ENCODE results near the gene FOXC2.

Gene FOXC2

DNA sequence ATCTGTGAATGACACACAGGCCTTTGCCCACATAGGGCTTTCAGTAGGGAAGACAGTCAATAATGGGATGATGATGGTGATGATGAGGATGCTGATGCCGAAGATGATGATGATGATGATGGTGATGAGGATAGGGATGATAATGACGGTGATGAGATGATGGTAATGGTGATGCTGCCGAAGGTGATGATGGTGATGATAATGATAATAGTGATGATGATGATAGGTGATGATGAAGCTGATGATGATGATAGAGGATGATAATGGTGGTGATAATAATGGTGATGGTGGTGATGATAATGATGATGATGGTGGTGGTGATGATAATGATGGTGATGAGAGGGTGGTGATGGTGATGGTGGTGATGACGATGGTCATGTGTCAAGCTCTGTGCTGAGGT is 24.6 kb downstream of the FOXC2 start:
- no peak for DNase-seq

DNA sequence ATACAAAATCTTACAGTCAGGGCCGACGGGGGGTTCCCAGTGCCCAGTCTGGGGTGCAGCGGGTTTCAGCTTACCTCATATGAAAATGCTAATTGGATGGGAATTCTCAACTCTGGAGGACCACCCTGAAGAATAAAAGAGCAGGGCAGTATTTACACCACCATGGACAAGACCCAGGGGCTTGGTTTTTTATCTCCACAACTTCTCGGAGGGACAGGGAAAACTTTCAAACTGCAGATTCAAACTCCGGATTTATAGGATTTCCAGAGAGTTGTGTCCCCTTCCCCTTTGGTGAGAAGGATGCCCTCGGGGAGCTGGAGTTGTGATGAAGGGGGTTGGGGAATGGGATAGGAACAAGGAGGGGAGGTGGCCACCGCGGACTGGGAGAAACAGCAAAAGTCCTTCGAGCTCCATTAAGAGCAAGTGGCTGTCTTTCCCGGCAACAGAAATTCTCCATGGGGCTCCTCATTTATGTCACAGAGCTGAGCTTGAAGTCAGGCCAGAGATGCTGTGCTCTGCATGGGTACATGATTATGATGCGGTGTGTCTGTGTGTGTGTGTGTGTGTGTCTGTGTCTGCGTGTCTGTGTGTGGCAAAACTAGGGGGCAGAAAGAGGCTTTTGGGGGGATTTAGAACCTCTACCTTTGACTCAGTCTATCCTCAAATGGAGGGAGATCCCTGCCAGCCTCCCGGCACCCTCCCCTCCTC is 27.4 kb downstream of the FOXC2 start:
- DNase-seq: no peak

DNA sequence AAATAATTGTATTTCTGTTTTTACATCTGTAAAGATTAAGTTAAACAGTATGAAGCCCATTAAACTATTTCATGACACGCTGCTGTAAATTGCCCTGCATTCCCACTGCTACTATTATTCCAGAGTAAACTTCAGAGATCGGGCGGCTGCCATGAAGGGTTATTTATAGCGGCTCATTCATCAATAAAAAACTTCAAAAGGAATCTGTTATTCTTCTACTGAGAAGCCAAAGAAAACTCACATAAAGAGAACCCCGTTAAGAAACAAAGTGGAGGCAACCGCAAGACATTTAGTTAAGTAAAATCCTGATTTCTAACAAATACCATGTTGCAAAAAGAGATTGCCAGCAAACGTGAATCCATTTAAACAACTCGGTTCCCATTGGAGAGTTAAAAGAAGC is 28.1 kb downstream of the FOXC2 start:
- DNase-seq: no peak

DNA sequence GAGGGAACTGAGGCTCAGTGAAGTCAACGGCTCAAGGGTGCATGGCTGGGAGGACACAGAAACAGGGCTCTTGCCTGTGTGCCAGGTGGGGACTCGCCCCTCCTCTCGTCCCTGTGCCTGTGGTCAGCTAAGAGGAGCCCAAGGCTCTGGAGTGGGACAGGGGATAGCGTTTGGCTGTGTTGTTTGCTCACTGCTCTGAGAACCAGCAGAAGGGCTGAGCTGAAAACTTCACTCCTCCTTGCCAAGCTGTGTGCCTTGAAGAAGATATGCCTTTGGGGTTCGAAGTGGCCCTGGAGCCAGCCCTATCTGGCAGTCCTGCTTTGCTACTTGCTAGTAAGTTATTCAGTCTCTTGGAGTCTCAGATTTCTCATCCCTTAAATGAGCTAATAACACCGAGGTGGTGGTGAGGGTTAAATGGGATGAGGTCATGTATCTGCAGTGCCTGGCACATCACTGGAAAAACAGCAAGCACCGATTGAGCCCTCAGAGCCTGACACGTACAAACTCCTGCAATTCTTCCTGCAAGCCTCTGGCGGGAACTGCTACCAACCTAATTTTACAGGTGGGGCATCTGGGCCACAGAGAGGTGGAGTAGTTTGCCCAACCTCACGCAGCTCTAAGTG is 29.5 kb downstream of the FOXC2 start:
- no peak for DNase-seq

DNA sequence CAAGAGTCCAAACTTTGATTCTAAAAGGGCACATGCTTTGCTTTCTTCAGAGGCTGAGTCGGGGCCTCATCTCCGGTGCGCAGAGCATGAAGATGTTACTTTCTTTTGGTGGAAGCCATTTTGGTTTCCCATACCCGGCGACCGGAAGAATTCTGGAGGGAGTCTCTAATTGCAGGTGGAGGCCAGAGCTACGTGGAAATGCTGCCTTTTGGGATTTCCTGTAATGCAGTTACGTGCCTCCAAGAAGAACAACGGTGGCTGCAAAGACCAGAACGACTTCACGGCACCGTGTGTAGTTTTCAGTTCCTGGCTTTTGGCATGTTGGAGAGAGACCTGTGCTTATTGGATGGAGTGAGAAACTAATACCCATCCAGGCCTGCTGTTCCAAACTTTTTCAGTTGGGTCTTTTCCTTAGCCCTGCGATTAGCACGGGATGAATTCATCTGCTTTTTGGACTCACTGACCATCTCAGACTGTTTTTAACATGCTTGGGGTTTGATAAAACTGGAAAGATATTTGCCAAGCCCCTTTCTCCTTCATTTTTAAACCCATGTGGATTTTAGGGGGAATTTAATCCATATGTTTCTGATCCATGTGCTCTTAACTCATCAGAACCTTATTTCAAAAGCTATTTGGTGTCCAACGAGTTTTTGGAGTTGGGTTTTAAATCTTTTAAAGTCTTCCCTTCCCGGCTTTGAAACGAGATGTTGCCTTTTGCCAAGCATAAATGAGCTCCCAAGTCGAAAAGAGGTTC is 30.7 kb downstream of the FOXC2 start:
- DNase-seq: no peak

DNA sequence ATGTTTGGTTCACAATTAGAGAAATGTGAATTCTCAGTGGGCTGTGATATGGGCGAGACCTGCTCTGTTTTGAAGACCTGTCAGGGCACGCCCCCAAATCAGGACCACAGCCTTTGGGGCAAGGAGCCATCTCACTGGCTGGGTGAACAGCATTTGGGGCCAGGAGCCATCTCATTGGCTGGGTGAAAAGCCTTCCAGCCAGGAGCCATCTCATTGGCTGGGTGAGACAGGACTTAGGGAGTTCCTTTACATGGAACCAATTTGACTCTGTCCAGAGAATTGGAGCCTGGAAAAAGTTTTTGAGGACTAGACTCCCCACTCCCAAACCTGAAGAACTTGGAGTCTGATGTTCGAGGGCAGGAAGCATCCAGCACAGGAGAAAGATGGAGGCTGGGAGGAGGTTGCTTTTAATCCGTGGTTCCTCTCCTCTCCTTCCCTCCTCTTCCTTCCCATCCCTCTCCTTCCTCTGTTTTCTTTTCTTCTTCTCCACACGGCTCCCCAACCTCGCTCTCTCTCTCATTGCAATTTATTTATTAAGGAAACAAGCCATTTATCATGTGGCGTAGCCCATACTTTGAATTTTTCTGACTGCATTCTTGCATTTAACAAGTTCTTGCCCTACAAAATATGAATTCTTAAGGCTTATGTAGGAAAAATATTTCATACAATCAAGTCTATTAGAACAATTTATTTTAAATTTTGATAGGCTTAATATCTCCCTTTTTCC is 31.4 kb downstream of the FOXC2 start:
- no peak for DNase-seq

DNA sequence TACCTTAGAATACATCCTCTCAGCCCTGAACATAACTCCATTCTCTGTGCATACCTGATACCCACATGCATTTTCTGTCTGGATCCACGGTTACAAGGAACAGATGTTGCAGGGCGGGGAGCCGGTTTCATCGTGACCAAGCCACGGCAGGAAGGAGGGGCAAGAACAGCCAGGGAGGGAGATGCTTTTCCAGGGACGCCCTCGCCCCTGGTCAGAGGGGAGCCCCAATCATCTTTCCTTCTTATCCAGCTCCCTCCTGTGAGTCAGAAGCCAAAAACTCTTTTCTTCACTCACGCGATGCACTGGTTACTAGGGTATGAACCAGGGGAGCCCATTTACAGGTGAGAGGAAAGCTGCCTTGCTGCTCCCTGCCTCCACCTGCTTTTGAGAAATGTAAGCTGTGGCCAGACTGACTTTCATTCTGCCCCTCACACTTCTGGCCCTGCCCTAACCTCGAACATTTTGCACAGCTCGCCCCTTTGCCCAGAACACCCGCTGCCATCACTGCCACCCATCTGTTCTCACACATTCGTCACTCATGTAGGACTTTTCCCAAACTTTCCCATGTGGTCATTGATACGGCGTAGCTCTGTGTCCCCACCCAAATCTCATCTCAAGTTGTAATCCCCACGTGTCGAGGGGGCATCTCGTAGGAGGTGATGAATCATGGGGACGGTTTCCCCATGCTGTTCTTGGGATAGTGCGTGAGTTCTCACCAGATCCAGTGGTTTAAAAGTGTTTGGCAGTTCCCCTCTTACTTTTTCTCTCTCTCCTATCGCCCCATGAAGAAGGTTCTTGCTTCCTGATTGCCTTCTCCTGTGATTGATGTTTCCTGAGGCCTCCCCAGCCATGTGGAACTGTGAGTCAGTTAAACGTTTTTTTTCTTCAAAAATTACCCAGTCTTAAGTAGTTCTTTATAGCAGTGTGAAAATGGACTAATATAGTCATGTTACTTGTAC is 32.3 kb downstream of the FOXC2 start:
- DNase-seq: no peak

DNA sequence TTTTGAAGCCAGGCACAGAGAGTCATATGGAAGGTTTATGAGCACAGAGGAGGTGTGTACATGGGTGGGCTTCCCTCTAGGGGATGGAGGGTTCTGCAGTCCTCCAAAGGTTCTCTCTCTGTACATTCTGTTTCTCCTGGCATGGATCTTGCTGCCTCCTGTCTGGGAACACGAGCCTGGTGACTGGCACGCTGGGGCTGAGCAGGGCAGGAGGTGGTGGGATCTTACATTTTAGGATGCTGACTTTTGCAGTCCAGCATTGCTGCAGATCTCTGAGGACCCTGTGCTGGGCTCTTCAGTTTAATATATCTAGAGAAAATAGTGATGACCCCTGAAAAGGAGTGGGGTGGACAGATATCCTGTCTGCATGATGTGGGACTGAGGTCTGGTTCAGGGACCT is 34.7 kb downstream of the FOXC2 start:
- DNase-seq: no peak

DNA sequence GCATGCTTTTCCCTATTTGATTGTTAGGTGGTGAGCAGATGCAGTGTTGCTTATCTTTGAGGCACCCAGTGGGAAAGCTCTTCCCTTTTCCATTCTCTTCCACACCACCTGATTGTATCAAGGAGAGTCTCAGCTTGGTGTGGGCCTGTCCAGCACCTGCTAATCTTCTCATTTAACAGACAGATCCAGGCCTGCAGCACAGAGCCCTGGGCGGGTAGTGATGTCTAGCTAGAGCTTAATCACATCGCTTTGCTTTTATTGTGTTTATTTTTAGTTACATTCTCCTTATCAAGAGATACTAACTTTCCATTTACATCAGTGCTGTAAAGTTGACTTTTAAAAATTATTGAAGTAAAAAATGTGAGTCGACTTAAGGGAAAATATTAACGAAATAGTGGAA is 35.9 kb downstream of the FOXC2 start:
- DNase-seq: no peak

DNA sequence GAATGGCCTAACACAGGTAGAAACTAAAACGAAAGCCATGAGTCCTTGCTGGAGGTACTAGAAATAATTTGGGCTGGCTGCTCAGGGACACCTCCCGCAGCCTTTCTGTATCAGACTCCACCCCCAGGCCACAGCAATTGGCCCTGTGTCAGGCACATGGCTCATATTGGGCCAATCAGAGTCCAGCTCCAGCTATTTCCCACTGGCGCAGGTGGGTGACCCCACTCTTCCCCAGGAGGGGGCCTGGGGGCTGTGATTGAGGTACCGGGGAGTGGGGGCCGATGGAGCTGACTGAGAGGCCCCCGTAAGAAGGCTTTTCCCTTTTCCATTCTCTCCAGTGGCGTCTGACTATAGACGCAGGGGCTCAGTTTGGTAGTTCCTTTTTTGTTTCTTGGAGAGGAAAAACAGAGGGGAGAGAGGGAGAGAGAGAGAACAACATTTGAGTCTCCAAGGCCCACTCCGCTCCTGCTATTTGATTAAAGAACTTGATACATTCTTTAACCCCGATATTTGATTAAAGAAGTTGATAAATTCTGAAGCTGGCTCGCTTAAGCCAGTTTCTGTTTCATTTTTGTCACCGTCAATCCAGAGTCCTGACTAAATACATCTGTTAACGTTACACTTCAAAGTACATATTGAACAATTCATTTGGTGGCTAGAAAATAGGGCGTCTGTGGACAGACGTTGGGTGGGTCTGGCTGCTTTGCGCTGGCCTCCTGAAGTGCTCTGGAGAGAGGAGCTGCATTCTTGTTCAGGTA is 38.0 kb downstream of the FOXC2 start:
- peak in 4 of 5 donors; percentile 26 to 46 (median 36) for DNase-seq

DNA sequence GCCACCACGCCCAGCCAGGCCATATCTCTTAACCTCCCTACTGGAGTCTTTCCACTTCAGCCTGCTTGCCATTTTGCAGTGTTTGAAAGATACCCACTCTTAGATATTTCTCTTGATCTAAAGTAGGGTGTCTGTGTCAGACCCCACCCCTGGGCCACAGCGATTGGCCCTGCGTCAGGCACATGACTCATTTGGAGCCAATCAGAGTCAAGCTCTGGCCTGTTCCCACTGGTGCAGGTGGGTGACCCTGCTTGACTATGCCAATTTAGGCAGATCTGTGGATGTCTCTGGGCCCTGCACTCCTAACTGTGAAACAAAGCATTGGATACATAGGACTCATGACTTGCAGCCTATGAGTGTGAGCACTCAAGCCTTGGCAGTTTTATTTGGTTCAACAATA is 39.3 kb downstream of the FOXC2 start:
- no peak for DNase-seq

DNA sequence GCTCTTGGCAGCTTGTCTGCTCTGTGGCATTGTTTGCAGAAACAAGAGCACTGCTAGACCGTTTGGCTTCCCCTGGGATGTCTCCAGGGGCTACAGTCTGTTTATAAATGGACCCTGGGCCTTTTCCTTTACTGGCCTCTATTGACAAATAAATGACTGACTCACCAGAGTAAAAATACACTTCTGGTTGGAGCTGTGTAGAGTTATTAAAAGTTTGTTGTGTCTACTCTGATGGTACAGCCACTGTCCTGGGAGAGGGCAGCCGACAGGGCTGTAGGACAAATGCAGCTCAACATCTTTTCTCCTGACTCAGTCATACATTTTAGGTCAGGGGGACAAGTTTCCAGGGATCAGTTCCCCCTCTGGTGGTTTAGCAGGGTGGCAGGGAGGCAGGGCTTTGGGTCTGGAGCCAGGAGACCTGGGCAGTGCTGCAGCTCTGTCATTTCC is 41.7 kb downstream of the FOXC2 start:
- DNase-seq: no peak

DNA sequence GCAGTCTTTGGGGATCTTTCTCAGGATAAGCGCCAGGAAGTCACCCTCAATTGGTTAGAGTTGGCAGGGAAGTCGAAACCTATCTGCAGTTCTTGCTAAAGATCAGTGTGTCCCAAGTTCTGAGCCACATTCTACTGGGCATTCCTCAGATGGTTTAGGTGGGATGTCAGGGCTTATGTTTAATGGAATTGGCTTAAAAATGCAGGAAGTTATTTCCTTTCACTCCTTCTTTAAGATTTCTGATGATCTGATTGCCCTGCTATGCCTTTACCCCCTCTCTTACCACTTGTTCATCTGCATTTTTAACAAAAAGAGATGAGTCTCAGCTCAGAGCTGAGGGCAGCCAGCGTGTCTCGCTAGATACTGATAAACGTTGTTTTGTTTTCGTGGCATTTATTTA is 42.5 kb downstream of the FOXC2 start:
- DNase-seq: no peak

DNA sequence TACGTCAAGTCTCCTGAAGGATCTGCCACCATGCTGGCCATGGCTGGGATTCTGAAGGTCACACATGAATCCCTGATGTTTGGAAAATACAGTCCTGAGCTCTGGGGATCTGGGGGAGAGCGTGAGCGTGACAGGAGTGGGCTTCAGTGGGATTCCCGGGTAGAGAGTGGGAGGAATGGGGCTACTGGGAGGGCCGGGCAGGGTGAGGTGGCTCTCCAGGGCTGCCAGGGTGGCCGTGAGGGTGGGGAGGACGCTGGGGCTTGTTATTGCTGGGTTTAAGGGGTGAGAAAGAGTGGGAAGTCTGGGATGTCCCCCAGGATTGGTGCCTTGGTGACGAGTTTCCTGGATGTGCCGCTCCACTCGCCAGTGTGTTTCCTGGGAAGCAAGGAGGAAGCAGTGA is 43.0 kb downstream of the FOXC2 start:
- no peak for DNase-seq

DNA sequence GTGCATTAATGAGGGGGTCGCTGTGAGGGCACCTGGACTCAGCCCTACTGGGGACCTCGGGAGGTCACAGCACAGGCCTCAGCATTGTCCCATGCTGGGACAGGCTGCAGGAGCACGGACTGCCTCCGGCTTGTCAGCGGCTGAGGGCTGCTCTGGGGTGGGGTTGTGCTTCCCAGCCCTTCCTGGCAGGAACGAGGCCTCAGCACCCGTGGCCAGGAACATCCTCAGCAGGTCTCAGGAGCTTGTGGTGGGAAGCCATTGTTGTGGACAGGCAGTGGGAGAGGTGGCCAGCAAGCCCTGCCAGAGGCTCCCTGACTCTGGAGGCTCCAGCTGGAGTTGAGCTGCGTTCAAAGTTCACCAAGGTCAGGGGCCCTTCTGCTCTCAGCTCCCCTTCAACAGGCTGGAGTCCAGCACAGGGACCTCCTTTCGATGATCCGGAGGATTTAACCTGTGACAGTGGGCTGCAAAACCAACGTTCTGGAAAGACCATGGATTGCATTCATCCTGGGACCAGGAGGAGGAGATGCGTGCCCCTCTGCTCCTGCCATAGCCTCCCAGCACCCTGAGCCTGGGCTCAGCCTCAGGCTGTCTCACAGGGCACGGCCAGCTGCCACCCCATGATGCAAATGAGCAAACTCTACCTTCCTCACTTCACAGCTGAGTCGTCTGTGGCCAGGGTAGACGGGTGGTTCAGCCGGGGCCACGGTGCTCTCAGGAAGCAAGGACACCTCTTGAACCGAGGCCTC is 44.3 kb downstream of the FOXC2 start:
- no peak for DNase-seq

DNA sequence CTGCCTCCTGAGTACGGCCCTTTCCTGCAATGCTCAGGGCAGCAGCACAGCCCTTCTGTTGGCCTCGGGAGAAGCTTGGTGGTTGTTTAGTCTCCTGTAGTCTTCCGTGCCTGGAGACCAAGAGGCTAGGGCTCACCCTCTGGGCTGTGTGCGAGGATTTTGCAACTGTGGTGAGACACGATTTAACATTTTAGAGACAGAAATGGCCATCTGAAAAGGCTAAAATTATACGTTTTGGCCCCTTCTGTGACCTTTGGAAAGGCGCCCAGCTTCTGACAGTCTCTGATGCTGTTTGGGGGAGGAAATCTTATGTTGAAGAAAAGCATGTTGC is 44.9 kb downstream of the FOXC2 start:
- no peak for DNase-seq

DNA sequence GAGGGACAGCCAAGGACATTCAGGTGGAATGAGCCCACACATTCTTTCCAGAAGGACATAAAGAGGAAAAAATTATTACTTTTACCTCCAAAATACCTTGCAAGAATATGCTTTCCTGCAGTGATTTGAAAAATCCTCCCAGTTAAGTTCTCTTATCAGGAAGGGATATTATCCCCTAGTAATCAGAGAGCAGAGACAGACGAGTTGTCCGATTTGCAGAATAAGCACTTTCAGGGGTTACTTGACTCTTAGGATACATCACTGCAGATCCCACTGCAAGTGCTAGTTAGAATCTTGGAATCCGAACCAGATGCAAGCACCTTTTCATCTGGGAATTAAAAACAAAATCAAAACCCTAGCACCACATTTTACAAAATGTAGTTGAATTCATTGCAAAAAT is 45.3 kb downstream of the FOXC2 start:
- DNase-seq: no peak

DNA sequence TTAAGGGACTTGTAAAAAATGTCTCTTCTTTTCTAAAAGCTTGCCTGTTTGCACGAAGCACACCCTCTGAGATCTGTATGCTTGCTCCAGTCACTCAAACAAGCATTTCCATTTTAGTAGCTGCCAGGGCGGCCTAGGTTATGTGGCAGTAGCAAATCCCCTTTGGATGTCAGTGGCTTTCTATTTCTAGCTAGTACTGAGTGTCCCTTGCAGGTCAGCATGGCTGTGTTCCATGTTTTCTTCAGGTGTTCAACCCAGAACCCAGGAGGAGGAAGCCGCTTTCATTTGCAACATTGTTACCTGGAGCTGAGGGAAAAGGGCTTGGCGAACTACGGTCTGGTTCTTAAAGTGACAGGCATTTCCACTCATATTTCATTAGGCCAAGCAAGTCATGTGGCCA is 48.1 kb downstream of the FOXC2 start:
- no peak for DNase-seq

DNA sequence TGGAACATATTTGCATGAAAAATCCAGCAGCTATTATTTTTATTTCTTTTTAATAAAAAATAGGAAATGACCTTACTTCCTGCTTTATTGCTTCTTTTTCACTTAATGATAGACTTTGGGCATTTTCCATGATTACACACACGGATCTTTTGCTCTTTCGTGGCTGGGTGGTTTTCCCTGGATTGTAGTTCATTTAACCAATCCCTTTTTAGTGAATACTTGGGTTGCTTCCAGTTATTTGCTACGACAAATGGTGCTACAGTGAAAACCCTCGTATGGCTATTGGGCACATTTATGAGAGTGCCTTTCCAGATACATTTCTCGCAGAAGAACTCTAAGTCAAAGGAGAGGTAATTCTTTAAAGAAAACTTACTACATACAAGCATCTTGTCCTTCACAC is 50.3 kb downstream of the FOXC2 start:
- no peak for DNase-seq

DNA sequence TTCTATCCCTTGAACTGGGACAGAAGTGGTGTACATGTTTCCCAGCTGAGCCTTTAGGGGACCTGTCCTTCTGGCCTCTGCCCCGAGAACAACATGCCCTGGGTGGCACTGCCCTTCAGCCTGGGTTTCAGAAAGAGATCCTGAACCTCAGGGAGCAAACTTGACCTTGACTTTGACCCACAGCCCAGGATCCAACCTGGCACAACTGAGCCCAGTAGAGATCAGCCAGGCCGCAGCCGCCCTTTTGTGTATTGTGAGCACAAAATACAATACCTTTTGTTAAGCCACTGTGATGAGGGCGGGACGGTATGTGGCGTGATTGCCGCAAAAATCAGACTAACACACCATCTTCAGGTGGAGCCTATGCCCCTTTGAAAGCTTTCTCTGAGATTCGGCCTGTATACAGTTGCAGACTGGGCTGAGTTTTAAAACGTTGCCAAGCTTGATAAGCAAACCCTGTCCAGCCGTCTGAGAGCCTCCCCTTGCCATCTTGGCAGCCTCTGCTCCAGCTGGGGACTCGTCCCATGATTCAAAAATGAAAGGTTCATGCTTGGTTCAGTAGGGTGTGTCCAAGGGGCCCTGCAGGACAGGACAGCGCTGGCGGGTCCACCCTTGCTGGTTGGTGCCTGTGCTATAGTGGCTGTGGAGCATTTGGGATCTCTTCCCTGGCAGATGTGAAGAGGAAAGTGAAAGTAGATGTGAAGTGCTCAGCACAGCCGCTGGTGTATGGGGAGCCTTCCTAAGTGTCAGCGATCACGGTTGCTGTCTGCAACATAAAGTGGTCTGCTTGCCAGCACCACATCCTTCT is 52.0 kb downstream of the FOXC2 start:
- no peak for DNase-seq

Data from T-helper 1 cell (primary cell).